ENCODE results near the gene DYSF.

DNA sequence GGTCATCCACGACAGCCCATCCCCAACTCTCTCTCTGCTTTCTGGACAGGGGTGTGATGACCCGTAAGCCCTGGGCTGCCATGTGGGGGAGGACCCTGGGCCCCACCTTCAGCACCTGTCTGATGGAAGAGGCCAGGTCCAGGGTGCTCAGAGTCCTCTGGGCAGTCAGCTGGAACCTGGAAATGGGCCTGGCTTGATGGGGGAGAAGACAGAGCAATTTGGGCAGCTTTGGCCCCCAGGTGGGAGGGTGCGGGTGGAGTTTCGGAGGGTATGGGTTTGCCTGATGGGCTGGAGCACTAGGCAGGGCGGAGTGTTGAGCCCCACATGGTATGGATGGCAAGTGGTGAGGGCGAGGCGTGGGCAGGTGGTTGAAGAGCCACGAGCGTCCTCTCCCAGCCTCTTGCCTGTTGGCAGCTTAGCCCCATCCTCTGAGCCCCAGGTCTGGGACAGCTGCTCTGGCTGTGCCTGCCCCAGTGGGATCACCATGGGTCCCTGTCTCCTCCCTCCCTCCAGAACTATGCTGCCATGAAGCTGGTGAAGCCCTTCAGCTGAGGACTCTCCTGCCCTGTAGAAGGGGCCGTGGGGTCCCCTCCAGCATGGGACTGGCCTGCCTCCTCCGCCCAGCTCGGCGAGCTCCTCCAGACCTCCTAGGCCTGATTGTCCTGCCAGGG, 232.7 kb downstream of the DYSF start:
- TF ChIP-seq EZH2 (IDR thresholded peaks at IDR 0.05; ENCODE audit: borderline replicate concordance, insufficient read depth, low read depth, low read length, poor library complexity, severe bottlenecking): no peak
- TF ChIP-seq, protein P1, sequence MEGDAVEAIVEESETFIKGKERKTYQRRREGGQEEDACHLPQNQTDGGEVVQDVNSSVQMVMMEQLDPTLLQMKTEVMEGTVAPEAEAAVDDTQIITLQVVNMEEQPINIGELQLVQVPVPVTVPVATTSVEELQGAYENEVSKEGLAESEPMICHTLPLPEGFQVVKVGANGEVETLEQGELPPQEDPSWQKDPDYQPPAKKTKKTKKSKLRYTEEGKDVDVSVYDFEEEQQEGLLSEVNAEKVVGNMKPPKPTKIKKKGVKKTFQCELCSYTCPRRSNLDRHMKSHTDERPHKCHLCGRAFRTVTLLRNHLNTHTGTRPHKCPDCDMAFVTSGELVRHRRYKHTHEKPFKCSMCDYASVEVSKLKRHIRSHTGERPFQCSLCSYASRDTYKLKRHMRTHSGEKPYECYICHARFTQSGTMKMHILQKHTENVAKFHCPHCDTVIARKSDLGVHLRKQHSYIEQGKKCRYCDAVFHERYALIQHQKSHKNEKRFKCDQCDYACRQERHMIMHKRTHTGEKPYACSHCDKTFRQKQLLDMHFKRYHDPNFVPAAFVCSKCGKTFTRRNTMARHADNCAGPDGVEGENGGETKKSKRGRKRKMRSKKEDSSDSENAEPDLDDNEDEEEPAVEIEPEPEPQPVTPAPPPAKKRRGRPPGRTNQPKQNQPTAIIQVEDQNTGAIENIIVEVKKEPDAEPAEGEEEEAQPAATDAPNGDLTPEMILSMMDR (IDR thresholded peaks at IDR 0.05): no peak

Data from B cell (primary cell).